HFF-Myc (cell line): ENCODE measurements around the gene NECTIN3.

Experiments
- DNase-seq: peaks from one replicate; pipeline ENCODE4 v3.0.0-alpha.2; 2011; ENCODE audit warnings: low read depth; ENCODE audit errors: extremely low read depth
- H3K4me3 ChIP-seq: replicated peaks from 2 replicates; pipeline ENCODE4 v1.5.1; 2011; ENCODE audit warnings: low read depth, mild to moderate bottlenecking, control low read depth, low read length
- CTCF ChIP-seq: IDR thresholded peaks from 2 replicates; pipeline ENCODE4 v1.5.1; 2012; ENCODE audit warnings: mild to moderate bottlenecking, low read depth, low read length, control low read depth; ENCODE audit errors: missing control alignments

The NECTIN3 gene

GRCh38 chr3:111236836-111237713 is 165.5 kb downstream of the NECTIN3 start:
- DNase-seq, result no peak
- TF ChIP-seq CTCF, result no peak
- H3K4me3 ChIP-seq, result no peak overlapping the region

- no peak for TF ChIP-seq CTCF
- no peak for DNase-seq
- no peak overlapping the region for H3K4me3 ChIP-seq
These were observed 166.3 kb downstream of the NECTIN3 start for GRCh38 chr3:111237946-111238345.

GRCh38 chr3:111238885-111239284 is 167.3 kb downstream of the NECTIN3 start:
- DNase-seq, result no peak
- H3K4me3 ChIP-seq, result no peak overlapping the region
- no peak for TF ChIP-seq CTCF

- no peak overlapping the region for H3K4me3 ChIP-seq
- no peak for DNase-seq
- no peak for TF ChIP-seq CTCF
These were observed 170.3 kb downstream of the NECTIN3 start for GRCh38 chr3:111241960-111242359.
